GM21737 (cell line): ENCODE measurements around the gene ALOX12.

Source experiments
- ATAC-seq: cut with Tn5 transposase; IDR thresholded peaks from one replicate; pipeline ENCODE4 v1.9.1; 2021; ENCODE audit warnings: mild to moderate bottlenecking, moderate library complexity; ENCODE audit not compliant: unreplicated experiment

Gene ALOX12

DNA sequence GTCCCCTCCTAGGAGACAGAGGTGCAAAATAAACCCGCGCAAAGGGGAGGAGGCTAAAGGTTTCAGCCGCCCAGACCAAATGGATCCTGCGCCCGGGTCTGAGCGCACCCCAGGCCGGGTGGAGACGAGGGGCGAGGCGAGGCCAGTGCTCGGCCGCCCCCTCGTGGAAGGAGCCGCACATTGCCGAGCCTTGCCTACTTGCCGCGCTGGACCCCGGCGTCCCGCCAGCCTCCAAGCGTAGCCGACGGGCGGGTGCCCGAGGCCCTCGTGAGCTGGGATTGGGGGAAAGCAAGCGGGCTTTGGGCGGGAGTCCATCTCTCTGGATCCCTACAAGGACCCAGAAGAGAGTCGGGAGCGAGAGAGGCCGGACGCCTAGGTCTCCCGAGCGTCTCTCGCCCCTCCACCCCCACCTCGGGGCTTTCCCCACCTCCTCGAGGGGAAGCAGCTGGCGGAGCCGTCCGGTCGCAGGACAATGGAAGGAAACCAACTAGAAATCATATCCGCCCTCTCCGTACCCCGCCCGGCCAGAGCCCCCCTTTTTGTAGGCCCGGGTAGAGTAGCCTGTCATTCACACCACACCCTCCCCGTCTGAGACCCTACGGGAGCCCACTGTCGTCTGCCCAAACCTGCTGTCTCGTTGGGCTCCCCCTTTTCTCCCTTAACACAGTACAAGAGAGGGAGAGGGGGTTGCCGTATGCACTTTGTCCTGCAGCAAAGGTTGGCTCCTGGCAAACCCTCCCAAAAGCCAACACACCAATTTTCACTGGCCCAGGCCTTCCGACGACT is 26.3 kb downstream of the ALOX12 start:
- ATAC-seq: peak; percentile 47

DNA sequence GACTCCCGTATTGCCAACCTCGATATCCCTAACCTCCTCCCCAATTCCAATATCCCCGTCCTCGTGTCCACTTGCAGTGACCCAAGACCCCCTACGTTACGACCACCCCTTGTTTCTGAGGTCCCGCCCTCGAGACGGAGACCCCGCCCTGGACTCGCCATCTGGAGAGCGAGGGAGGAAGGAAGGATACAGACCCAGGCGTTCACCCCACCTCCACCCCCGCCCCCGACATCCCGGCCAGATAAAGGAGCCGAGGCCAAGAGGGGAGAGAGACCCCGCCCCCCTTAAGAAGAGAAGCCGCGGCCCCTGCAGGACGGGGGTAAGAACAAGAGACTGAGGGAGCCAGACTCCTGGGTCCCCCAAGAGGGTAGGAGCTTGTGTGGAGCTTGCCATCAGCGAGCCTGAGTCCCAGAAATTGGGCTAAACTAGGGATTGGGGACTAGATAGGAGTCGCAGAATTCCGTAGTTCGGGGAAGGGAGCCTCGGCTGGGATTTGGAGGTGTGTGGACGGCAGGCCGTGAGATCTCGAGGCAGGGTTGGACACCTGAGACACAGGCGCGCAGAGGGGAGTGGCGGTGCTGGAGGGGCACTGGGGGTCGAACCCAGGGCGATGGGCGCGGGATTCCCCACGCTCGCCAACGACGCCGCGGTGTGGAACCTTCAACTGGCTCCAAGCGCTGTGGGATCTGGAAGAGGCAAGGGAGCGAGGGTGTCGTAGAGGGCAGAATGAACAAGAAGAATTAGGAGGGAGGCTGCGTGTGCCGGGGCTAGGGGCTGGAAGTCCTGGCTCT is 27.1 kb downstream of the ALOX12 start, which contains the start of gene BCL6B:
TSS of gene BCL6B (plus strand) at position 270 of the 791 bp plus-strand sequence. CDS start 622 bp downstream, outside the sequence.
- no peak for ATAC-seq

DNA sequence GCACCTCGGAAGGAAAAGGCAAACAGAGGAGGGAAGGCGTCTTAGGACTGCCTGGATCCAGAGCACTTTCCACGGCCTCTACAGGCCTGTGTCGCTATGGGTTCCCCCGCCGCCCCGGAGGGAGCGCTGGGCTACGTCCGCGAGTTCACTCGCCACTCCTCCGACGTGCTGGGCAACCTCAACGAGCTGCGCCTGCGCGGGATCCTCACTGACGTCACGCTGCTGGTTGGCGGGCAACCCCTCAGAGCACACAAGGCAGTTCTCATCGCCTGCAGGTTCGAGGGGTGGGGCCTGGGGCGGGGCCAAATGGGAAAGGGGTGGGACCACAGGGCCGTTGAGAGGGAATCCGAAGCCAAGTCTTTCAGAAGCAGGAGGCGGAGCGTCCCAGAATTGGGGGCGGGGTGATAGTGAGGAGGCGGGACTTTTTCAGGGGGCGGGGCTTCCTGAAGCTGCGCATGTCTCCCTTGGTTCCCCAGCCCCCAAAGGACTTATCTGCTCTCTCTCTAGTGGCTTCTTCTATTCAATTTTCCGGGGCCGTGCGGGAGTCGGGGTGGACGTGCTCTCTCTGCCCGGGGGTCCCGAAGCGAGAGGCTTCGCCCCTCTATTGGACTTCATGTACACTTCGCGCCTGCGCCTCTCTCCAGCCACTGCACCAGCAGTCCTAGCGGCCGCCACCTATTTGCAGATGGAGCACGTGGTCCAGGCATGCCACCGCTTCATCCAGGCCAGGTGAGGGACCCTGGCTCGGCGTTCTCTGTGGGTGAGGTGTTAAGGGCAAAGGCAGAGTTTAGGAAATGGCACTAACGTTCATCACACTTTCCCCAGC is 27.9 kb downstream of the ALOX12 start:
- no peak for ATAC-seq

DNA sequence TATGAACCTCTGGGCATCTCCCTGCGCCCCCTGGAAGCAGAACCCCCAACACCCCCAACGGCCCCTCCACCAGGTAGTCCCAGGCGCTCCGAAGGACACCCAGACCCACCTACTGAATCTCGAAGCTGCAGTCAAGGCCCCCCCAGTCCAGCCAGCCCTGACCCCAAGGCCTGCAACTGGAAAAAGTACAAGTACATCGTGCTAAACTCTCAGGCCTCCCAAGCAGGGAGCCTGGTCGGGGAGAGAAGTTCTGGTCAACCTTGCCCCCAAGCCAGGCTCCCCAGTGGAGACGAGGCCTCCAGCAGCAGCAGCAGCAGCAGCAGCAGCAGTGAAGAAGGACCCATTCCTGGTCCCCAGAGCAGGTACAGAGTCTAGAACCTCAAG is 28.5 kb downstream of the ALOX12 start:
- ATAC-seq: no peak

DNA sequence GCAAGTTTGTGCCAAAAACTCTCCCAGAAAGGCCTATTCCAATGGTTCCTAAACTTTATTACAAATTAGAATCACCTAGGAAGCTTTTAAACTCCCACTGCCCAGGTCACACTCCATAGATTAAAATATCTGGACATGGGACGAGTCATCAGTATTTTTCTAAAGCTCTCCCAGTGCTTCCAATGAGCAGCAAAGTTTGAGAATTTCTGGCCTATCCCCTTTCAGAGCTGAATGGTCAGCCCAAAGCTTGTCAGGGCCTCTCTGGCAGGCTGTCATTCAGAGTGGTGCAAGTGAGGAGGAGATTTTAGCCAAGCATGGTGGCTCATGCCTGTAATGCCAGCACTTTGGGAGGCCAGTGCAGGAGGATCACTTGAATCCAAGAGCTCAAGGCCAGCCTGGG is 29.4 kb downstream of the ALOX12 start:
- ATAC-seq: no peak

DNA sequence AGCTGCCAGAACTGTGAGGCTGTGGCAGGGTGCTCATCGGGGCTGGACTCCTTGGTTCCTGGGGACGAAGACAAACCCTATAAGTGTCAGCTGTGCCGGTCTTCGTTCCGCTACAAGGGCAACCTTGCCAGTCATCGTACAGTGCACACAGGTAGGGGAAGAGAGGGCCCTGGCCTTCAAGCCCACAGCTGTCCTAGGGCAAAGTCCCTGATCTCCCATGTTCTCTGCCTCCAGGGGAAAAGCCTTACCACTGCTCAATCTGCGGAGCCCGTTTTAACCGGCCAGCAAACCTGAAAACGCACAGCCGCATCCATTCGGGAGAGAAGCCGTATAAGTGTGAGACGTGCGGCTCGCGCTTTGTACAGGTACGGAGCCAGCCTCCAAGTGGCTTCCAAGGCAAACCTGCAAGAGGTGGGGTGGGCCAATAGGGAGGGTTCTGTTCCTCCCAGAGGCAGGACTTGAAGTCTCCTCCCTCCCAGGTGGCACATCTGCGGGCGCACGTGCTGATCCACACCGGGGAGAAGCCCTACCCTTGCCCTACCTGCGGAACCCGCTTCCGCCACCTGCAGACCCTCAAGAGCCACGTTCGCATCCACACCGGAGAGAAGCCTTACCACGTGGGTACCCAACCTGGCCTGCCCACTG is 30.7 kb downstream of the ALOX12 start:
- ATAC-seq: no peak

DNA sequence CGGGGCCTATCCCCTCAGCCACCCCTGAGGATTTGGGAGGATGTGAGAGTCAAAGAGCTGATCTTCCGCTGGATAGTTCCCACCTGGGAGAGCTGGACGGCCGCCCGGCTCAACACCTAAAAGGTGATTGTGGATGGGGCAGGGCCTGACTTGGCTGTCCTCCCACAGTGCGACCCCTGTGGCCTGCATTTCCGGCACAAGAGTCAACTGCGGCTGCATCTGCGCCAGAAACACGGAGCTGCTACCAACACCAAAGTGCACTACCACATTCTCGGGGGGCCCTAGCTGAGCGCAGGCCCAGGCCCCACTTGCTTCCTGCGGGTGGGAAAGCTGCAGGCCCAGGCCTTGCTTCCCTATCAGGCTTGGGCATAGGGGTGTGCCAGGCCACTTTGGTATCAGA is 31.5 kb downstream of the ALOX12 start:
- no peak for ATAC-seq

DNA sequence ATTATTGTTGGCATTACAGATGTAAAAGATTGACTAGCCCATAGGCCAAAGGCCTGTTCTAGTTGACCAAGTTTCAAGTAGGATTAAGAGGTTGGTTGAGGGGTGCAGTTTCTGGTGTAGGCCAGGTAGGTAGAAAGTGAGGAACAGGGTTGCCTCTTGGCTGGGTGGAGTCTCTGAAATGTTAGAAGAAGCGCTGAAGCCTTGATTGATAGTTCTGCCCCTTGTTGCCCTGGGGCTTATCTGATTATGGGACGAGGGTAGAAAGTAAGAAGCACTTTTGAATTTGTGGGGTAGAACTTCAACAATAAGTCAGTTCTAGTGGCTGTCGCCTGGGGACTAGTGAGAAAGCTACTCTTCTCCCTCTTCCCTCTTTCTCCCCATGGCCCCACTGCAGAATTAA is 33.2 kb downstream of the ALOX12 start:
- ATAC-seq: no peak

DNA sequence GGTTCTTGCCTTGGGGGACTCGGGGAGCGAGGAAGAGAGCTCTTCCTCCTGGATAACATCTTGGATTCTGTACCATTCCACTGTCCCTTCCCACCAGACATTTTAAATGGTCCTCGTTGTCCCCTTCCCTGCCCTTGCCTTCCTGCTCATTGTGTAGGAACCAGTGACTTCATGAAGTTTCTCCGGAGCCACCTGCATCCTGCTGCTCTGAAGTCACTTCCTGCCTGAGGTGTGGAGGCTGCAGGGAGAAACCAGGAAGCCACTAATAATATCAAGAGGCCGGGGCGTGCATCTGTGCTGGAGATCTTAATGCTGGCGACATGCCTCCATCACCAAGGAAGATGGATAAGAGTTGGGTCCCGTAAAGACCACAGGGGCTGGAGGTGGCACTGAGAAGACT is 33.8 kb downstream of the ALOX12 start:
- ATAC-seq: no peak

DNA sequence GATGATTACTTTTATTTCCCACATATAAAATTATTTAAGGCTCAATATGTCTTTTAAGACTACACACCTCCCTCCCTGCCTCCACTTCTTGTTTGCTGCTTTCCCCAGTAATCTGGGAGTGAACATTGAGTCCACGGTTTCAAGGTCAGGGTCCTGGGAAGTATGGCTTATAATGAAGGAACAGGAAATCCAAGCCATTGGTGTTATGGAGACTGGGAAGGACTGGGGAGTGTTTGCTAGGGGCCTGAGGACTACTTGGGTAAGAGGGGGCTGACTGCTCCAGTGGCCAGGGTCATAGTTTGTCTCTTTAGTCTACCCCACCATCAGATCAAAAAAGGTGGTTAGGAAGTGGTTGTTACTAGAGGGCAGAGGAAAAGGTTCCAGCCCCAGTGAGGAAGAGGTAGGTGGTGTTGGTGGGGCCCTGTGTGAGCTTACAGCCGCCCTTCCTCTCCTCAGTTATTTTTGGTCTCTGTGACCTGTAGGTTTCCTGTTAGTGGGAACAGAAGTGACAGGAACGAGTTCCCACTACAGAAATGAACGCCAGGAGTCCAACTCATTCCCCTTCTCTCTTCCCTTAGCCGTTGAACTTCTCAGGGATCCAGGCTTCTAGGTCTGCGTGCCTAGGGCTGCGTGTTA is 39.2 kb downstream of the ALOX12 start:
- no peak for ATAC-seq

DNA sequence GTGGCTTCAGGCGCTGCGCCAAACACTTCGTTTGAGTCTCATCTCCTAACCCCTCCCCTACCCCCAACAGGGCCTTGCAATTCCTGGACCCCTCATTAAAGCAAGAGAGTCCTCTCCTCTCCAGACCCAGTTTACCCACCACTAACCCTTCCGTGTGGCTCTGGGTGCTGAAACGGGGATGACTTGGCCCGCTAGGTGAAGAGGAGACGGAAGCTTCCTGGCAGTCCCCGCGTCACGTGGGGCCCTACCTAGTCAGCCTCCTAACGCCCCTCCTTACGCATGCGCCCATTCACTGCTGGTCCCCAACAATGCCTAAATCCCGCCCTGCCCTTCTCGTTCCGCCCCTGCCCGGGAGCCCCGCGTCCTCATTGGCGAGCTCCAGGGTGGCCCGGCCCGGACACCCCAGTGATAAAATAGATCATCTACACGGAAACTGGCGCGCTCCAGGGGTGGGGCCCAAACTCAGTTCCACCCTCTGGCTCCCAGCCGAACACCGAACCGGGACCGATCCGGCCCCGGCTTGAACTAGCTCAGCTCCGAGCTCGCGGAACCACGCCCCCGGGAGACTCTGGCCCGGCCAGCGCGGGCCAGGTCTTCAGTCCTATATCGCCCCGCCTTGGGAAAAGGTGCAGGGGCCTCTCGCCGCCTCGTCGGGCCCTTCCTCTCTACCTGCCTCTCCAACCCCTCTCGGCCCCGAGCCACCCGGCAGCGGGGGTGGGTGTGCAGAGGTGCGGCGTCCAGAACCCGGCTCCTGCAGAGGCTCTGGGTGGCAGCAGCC is 39.9 kb downstream of the ALOX12 start, which contains the start of gene SLC16A13:
TSS of gene SLC16A13 (plus strand) at position 425 of the 778 bp plus-strand sequence. CDS start 368 bp downstream, outside the sequence.
- ATAC-seq: peak; percentile 90

DNA sequence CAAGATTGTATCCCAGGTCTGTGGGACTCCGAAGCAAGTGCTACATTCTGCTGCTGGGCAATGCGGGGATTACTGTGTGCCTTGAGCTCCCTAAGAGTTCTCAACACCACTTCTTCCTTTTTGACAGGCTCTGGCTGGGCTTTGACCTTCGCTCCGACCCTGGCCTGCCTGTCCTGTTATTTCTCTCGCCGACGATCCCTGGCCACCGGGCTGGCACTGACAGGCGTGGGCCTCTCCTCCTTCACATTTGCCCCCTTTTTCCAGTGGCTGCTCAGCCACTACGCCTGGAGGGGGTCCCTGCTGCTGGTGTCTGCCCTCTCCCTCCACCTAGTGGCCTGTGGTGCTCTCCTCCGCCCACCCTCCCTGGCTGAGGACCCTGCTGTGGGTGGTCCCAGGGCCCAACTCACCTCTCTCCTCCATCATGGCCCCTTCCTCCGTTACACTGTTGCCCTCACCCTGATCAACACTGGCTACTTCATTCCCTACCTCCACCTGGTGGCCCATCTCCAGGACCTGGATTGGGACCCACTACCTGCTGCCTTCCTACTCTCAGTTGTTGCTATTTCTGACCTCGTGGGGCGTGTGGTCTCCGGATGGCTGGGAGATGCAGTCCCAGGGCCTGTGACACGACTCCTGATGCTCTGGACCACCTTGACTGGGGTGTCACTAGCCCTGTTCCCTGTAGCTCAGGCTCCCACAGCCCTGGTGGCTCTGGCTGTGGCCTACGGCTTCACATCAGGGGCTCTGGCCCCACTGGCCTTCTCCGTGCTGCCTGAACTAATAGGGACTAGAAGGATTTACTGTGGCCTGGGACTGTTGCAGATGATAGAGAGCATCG is 42.4 kb downstream of the ALOX12 start:
- no peak for ATAC-seq

DNA sequence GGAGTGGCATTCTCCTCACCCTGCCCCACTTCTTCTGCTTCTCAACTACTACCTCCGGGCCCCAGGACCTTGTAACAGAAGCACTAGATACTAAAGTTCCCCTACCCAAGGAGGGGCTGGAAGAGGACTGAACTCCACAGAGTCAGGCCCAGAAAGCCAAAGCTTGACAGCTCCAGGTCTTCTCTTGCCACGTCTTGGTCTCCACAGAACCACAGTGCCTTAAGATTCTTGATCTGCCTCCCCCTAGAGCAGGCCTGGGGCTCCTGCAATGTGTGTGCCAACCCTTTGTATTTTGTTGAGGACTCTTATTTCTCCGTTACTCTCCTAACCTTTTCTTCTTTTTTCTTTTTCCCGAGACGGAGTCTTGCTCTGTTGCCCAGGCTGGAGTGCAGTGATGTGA is 44.0 kb downstream of the ALOX12 start:
- ATAC-seq: no peak

DNA sequence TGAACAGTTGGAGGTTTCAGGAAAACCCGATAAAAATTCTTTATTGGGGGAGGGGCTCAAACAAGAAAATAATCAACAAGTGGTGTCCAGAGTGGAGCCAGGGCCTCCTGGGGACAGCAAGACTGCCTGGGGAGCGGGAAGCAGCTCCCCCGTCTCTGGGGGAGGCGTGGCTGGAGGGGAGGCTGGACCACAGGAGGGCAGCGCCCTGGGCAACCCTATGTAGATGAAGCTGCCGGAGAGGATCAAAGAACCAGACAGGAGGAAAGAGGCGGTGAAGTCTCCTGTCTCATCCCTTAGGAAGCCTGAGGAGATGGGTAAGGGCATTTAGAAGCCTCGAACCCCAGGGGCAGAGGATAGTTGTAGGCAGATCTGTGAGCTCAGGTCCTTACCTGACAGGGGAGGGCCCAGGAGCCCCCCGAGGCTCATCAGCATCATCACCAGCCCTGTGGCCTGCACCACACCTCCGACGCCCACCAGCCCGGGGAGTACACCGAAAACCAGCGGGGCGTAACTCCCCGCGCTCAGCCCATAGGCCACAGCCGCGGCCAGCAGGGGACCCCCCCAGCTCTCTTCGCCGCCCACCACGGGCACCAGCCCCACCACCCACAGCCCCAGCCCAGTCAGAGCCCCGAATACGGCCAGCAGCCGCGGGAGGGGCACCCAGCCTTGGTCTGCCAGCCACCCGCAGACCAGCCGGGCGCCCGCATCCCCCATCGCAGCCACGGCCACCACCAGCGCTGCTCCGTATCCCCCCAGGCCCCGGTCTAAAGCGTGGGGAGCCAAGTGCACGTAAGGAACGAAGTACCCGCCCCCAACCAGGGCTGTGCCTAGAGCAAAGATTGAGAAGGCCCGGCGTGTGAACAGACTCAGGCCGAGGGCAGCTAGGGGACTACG is 46.0 kb downstream of the ALOX12 start:
- ATAC-seq: no peak

DNA sequence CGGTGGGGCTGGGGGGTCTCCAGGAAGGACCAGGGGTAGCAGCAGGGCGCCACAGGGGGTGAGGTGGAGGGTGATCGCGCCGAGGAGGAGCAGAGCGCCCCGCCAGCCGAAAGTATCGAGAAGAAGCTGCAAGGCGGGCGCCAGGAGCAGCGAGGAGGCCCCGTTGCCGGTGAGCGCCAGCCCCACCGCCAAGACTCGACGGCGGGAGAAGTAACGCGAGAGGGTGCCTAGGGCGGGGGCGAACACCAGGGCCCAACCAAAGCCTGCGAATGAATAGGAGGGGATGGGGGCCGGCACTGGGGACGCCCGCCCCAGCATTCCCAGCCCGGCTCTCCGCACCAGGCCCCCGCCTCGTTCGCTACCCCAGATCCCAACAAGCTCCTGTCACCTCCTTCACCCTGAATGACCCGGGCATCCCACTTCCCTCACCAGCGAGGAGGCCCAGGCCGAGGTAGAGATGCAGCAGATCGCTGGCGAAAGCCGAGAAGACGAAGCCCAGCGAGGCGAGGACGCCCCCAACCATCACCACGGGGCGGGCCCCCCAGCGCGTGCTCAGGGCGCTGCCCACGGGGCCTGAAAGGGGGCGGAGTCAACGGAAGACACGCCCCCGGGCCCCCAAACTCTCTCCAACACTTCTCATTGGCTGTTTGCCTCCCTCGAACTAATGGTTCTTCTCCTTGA is 46.8 kb downstream of the ALOX12 start:
- no peak for ATAC-seq

DNA sequence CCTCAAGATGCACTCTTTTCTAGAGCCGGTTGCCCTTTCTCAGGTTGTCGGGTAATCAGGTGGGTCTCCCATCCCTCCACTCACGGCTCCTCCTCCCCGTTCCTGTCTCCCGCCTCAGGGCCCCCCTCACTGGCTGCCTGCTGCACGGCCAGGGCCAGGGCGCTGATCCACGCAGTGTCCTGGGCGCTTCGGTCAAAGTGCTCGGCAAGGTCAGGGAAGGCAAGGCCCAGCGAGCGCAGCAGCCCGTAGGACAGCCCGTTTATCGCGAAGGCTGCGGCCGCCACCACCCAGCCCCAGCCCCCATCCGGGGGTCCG is 47.3 kb downstream of the ALOX12 start:
- no peak for ATAC-seq

DNA sequence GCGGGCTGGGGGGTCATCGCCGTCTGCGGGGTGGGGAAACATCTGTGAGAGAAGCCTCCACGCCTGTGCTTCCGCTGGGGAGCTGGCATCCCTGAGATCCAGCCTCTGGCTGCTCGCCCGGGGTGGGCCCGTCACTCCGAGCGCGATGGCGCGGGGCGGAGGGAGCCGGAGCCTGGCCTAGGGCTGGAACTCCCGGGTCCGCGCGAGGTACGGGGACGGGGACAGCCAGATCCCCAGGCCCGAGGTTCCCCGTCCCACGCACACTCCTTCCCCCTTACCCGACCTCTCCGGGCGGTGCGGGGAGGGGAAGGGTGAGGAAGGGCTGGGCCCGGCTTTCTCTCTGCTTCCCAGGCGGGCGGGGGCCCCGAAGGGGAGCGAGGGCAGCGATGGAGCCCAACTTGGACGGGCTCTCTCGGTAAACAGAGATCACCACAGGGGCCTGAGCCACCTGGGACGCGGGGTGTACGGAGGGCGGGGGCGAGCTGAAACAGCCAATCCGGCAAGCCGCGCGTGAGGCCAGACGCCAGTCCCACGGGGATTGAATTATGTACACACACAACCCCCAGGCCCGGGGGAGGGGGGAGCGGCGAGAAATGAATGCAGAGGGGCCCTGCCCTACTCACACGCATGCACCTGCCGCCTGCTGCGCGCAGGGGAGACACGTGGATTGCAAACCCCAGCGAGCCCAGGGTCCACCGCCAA is 47.8 kb downstream of the ALOX12 start, which contains the start of gene SLC16A11:
TSS of gene SLC16A11 (minus strand) at position 596 of the 702 bp plus-strand sequence. CDS start at position 17, 579 bp downstream.
- no peak for ATAC-seq
